CD1c-positive myeloid dendritic cell (primary cell): Measurements from ENCODE around the gene SDF2L1.
"Not testable (repeated sequence)": the region's sequence is repeated elsewhere in the genome, so short reads cannot be mapped to it uniquely, and the experiment has no call there.

ENCODE experiments used
- DNase-seq: peaks from one replicate; pipeline ENCODE4 v3.0.0-alpha.2; 2016; ENCODE audit errors: extremely low spot score

Gene SDF2L1

GRCh38 chr22:21686634-21687393 is 44.7 kb downstream of the SDF2L1 start:
- no peak for DNase-seq

GRCh38 chr22:21687685-21688259 is 45.7 kb downstream of the SDF2L1 start:
- DNase-seq, result no peak

GRCh38 chr22:21688341-21688705 is 46.2 kb downstream of the SDF2L1 start:
- DNase-seq, result no peak

DNA sequence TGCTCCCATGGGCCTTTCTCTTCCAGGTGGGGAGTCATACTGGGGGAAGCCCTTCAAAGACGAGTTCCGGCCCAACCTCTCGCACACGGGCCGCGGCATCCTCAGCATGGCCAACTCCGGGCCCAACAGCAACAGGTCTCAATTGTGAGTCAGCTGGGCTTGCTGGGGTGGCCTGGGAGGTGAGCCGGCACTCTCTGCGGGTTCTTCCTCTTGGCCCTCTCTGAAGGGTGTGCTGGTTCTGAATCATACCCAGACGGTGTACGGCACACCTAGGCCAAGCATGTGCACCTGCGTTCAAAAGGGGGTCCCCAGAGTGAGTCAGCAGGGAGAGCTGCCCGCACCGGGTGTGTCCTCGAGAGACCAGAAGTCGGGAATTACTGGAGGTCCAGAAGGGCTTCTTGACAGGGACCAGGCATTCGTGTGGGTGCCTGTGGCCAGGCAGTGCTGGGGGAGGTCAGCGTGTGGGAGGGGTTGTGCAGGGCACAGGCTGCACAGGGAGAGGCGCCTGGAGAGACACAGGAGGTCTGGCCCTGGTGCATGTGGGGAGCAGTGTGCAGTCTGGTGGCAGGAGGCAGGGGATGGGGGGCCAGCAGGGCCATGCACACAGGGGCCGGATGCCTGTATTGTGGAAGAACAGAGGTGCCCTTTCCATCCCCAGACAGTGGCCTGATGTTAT is 46.7 kb downstream of the SDF2L1 start:
- no peak for DNase-seq

GRCh38 chr22:21690401-21690801 is 48.3 kb downstream of the SDF2L1 start:
- DNase-seq, result no peak

DNA sequence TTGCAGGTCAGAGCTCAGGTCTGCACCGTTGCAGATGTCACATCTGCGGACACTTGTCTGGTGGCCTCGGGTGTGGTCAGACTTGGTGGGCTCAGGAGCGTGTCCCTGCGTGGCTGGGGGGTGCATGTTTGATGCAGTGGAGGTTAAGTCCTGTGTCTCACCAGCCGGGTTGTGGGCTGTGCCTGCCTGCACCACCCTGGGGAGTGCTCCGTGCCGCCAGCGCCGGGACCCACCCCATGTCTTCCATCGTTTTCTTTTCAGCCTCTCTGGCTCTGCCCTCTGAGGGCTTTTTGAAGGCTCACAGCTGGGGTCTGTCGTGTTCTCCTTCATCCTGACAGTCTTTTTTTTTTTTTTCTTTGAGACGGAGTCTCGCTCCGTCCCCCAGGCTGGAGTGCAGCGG is 49.7 kb downstream of the SDF2L1 start:
- no peak for DNase-seq

- DNase-seq, result not testable (repeated sequence)
Measured at GRCh38 chr22:21692856-21693255, 50.8 kb downstream of the SDF2L1 start.

- DNase-seq, result no peak
Measured at GRCh38 chr22:21693333-21693998, 51.4 kb downstream of the SDF2L1 start.
